Activated CD4-positive, alpha-beta T cell treated with anti-CD3 and anti-CD28 coated beads for 48 hours (primary cell): ENCODE measurements around the gene GPR31.
"Not testable (repeated sequence)": the region's sequence is repeated elsewhere in the genome, so short reads cannot be mapped to it uniquely, and the experiment has no call there.

Experiments
- DNase-seq: peaks from one replicate; pipeline ENCODE4 v3.0.0-alpha.2; 2020

The GPR31 gene, protein sequence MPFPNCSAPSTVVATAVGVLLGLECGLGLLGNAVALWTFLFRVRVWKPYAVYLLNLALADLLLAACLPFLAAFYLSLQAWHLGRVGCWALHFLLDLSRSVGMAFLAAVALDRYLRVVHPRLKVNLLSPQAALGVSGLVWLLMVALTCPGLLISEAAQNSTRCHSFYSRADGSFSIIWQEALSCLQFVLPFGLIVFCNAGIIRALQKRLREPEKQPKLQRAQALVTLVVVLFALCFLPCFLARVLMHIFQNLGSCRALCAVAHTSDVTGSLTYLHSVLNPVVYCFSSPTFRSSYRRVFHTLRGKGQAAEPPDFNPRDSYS

DNA sequence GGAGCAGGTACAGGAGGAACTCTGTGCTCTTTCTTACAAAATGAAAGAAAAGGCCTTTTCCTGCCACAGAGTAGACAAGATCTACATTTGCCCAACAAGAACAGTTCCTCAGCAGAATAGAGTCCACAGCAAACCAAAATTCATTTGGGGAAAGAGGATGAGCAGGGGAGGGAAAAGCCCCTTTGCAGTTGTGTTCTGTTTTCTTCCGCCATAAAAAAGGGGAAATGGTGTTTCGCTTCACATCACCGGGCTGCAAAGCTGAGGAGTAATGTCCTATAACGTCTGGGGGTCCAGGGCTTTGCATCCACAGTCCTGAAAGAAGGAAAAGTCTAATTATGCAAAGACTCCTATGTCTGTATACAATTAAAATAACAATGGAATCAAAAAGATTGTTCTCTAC lies at the start of gene GPR31:
Gene GPR31 (minus strand): TSS at position 118 of the 400 bp plus-strand sequence. CDS start 149 bp downstream, outside the sequence.
- no peak for DNase-seq

DNA sequence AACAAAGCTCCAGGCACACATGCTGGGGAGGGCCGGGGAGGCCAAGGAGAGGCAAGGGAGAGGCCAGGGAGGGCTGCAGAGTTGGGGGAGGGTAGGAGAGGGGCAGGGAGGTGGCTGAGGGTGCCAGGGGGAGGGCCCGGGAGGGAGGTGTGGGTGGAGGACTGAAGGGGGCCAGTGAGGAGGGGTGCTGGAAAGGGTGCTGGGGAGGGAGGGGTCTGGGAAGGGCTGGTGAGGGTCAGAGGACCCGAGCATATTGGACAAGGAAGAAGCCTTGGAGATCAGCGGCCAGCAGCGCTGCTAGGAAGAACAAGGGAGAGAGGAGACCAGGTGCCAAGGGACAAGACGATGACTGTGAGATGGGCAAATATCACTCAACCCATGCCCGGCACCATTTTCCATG lies 49.7 kb upstream of the GPR31 start:
- DNase-seq = no peak

DNA sequence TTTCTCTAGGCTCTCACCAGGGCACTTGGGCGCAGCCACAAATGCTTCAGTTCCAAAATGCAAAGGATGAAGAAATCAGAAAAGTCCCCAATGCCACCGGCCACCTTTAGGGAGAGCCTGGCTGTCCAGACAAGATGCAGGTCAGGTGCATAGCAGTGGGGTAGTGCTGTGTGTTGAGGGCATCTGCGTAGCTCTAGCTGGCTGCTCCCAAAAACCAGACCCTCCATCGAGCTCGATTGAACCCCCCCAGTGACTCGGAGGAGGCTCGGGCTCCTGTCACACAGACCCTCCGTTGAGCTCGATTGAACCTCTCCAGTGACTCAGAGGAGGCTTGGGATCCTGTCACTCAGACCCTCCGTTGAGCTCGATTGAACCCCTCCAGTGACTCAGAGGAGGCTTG lies 47.5 kb upstream of the GPR31 start:
- DNase-seq = not testable (repeated sequence)

DNA sequence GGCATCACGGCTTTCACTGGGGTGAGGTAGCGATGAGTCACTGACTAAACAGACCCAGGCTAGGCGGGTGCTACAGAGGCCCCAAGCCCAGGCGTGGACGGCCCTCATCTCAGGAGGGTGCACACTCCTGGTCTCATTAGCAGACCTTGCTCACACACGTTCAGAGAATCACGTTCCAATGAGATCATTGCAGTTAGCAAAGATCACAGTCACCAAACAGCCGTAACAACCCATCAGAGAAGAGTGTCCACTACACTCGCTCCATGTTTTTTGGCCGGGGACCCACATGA lies 46.2 kb upstream of the GPR31 start:
- not testable (repeated sequence) for DNase-seq

DNA sequence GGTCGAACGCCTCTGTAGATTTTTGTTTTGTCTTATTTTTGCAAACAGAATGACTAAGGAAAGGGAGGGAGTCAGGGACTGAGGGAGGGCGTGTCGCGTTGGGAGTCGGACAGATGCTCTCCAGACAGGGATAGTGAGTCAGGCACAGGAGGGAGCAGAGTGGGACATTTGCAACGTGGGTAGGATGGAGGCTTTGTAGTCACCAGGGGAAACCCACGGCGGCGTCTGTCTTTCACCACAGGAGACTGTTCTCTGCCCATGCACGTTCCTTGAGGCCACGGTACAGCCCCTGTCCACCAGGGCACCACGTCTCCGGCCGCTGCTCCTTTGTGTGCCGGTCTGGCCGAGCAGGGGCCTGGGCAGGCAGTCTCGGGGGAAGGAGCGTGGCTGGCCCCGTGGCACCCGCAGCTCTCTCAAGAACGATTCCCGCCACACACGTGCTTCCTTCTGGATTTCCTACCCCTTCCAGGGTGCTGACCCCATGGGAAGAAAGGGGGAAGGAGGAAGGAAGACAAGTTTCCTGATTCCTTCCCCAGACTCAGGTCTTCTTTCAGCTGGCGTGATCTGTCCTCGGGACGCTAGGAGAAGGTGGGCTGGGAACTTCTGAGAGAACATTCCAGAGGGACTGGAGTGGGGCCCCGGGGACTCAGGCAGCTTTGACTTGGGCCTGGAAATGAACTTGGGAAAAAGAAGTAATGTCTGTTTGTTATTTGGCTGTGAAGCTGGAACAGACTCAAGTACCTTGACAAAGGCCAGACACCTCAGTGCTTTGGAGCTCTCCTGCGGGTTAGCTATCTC lies 45.7 kb upstream of the GPR31 start:
- not testable (repeated sequence) for DNase-seq

DNA sequence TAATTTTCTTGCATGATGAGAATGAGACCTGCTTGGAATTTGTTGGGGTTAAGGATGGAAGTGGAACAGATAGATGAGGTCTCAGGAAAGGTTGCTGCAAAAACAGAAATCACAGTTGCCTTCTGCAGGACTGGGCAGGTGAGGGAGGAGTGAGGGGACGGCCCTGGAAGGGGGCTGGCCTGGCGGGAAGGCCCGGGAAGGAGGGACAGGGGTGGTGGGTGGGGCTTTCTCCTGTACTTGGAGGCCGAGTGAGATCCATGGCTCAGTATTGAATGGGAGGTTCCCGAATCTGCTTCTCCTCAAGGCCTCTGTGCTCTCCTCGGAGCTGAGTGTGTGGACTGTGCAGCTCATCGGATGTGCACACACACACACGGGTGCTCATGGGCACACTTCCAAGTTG lies 44.8 kb upstream of the GPR31 start:
- DNase-seq = not testable (repeated sequence)

DNA sequence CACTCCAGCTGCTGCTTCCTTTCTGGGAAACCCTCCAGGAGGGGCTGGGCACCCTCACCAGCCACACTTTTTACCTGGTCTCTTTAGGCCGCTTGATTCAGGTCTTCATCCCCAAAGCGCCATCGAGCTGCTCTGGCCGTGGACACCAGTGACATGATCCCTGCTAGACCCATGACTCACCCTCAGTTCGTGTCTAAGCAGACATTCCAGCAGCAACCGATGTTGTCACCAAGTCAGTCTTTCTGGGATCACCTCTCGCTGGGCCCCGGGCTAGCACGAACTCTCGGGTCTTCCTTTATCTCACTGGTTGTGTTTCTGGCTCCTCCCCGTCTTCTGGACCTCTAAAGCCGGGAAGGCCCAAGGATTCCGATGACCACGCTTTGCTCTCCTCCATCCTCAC lies 43.0 kb upstream of the GPR31 start:
- DNase-seq = no peak

DNA sequence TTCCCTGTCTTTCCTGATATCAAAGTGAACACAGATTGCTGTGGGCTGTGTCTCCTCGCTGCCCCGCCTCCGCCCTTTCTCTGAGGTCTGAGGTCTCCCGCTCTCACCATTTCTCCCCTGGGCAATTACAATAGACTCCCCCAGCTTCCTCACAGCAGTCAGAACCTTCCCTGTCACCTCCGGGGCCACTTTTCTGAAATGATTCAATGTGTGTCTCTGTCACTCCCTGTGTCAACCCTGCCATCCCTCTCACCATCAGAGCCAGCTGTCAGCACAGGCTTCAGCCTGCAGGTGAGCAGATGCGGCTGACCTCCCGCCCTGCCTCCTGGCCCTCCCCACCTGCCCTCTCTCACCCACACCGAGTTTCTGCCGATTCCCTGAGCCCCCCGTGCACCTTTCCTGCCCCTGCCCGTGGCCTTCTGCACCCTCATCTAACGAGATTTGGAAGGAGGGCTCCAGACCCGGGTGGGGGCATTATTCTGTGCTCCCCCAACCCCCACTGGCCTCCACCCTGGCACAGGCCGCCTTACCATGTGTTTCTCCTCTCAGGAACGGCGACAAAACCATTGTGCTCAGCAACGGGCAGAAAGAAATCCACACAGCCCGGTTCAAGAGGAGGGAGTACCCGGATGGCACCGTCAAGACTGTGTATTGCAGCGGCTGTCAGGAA lies 38.3 kb upstream of the GPR31 start:
- not testable (repeated sequence) for DNase-seq

DNA sequence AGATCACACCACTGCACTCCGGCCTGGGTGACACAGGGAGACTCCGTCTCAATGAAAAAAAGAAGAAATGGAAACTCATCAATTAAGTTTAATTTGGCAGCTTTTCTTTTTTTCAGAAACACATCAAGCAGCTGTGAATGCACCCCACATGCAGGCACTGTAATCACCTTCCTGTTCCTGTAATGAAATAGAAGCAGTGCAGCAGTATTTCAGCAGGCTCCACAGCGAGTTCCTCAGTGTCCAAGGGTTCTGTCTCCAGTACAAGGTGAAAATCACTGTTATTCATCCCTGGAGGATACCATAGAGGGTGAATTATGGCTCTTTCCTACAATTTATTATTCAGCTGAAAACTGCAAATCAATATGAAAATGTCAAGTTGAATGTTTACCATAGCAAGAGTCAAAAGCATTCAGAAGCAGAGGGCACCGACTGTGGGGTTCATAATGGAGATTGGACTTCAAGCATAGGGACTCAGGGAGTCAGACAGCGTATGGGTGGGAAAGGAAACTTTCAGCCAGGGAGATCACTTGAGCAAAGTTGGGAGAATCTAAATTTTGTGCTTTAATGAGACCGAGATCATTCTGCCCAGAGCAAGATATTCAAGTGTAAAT lies 35.8 kb upstream of the GPR31 start:
- DNase-seq = not testable (repeated sequence)

DNA sequence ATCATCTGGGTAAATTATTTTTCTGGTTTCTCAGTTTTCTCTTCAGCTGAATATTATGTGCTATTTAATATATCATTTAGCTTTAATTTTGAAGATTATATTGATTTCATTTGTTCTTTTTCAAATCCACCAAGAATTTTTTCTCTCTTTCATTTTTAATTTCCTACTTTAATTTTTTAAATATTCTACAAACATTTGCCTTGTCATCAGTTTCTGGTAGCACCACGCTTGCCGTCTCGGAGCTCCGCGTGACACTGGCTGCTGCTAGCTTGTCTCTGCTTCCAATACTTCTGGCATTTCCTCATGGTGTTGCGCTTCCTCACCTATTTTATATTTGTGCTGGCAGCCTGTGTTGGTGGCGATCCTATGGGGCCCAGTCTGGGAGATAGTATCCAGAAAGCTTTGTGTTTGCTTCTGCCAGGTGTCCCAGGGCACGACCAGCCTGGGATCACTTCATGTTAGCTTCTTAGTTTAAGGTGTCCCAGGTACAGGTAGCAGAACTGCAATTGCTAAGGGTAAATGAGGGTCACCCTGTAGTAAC lies 33.3 kb upstream of the GPR31 start:
- not testable (repeated sequence) for DNase-seq

DNA sequence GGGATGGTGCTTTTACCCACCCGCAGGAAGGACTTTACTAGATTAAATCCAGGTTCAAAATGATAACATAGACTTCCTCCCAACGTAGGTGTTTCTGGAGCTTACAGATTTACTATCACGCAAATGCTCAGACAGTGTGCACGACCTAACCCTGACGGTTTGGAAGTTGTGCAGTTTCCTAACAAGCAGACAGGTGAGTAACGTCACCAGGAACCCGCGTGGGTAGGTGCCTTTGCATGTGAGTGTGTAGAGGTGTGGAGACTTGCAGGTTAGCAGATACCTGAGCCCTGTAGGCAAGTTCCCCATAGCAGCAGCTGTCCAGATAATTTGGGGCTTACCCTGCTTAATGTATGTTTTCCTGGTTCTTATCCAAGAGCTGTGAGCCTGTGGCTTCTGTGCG lies 29.5 kb upstream of the GPR31 start:
- DNase-seq = not testable (repeated sequence)

DNA sequence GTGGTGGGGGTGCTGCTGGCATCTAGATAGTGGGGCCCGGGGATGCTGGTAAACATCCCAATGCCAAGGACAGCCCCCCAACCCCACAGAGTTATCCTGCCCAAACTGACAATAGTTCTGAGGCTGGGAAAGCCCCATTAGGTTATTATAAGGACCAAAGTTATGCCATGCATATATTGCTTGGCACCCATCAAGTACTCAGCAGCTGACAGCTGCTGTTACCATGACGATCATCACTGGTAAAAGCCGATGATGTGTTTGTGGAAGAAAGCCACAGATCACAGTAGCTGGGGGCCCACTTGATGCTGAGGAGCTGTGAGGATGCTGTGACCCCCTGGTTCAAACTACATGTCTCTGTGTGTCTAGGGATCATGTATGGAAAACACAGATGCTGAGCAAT lies 27.3 kb upstream of the GPR31 start:
- DNase-seq = not testable (repeated sequence)

DNA sequence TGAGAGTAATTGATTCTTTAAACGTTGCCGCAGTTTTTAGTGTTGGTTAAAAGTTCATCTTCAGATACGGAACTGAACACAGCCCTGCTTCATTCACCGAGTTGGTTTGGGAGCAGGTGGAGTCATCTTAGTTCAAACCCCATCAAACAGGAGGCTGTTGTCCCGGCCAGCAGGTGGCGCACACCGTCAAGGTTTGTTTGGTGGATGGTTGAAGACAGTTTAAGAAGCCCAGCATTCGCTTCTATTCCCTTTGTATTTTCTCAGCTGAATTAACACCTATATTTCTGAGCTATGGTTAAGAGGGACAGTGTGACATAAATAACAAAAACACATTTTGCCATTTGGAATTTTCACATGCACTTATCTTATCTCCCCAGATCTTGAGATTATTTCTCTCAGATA lies 25.1 kb upstream of the GPR31 start:
- not testable (repeated sequence) for DNase-seq

DNA sequence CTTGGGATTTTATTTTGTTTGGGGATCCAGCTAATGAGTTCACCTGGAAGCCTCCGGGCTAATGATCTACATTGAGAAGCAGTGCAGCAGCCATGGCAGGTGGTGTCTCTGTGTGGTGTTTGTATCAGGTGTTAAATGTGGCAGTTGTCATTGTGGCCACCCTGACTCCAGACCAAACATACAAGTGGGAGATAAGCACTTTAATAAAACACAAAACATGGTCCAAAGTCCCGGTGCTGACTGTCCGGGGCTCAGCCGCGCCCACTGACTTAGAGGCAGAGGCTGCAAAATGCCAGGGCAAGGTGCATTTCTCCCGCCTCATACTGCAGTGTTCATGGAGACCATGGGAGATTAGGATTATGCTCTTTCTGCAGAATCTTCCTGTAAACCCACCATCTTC lies 23.6 kb upstream of the GPR31 start:
- DNase-seq = not testable (repeated sequence)

DNA sequence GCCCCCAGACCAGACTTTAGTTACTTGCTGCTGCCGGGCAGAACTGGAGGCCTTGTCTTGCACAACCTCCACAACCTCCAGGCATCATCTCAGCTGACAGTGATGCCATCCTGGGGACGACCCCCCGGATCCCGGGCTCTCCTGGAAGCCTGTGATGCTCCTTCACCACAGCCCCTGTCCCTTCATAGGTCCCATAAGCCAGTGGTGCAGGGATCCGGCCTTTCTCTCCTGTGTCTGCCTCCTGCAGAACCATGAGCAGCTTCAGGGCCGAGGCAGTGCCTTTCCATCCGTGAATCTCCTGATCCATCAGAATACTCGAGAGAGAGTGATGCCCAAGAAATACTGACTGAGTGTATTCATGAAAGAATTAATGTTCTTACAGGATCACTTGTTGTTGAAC lies 22.3 kb upstream of the GPR31 start:
- not testable (repeated sequence) for DNase-seq

DNA sequence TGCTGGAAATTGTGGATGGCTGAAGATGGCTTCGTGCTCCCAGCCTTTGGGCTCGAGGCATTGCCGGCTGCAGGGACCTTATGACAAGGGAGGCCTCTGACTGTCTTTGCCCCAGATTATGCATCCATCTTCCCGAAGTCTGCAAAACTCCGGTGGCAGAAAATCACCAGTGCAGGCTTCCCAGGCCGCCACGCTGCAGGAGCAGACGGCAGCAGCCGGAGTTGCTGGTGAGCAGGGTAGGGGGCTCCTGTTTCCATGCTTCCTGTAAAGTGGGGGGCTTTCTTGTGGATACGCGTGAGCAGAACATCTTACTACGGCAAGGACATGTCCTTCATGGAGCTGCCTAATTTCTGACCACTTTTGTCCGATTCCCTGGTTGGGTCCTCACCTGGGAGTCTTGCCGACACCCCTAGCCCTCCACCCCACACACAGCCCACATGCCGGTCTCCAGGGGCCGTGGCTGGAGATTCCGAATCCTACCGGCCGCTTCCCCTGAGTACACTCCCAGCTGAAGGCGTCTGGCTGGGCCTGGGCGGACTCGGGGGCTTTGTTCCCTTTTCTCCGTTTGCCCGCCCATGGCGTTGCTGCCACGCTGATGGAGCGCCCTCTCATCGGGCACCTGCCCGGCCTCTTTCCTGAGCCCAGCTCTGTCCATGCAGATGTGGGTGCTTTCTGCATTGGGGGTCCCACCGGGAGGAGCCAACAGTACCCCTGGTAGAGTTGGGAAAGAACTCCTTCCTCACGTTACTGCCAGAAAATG lies 21.3 kb upstream of the GPR31 start:
- not testable (repeated sequence) for DNase-seq

DNA sequence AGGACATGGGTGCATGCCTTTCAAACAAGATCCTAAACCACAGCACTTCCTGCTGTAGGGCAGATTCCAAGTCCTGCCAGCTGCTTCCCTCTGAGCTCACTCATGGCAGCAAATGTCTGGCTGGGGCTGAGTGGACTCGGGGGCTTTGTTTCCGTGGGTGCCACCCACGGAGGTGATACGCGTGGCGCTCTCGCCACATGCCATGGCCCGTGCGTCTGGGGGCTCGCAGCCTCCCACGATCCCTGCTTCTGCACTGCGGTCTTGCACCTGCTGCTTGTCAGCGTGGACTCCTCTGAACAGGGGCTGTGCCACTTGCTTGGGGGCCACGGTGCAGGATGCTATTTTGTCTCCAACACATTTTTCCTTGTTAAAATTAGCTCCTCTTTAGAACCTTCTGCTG lies 19.5 kb upstream of the GPR31 start:
- not testable (repeated sequence) for DNase-seq

DNA sequence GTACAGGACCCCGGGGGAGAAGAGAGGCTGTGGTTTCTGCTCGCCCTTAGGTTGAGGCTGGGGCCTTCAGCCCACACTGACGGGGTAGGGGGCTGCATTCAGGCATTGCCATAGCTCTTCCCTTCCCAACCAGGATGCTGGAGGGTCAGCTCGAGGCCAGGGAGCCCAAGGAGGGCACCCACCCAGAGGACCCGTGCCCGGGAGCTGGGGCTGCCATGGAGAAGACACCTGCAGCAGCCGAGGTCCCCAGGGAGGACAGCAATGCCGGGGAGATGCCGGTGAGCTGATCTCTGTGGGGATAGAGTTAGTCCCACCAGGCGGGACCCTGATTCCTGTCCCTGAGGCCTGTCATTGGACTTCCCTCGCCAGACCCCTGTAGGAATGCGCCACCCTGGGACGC lies 14.2 kb upstream of the GPR31 start:
- DNase-seq = not testable (repeated sequence)

DNA sequence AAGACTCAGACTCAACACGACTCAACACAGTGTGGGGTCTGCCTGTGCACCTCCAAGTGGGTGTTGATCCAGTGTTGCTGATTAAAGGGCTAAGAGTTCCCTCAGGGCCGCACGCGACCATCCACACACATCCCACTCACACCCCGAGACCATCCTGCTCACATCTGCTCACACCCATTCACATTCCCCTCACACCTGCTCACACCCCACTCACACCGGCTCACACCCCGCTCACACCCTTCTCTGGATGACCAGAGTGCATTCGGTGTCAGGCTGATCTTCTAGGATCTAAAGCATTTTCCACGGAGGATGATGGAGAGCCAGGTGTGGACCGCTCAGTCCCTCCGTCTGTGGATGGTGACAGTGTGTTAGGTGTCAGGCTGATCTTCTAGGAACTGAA lies 13.5 kb upstream of the GPR31 start:
- not testable (repeated sequence) for DNase-seq

DNA sequence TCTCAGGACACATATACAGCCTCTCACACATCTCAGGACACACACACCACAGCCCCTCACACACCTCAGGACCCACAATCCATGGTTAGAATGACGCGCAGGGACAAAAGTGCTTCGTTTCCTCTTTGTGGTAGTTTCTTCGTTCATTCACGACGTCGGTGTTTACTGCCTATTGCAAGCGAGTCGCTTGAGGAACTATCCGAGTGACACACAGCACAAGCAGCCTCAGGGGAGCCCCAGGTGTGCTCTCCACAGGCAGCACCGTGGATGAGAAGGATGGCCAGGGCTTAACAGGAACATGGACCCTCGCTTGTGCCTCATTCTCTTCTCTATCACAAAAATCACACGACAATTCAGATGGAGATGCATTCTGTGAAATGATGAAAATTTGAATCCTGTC lies 12.1 kb upstream of the GPR31 start:
- not testable (repeated sequence) for DNase-seq

DNA sequence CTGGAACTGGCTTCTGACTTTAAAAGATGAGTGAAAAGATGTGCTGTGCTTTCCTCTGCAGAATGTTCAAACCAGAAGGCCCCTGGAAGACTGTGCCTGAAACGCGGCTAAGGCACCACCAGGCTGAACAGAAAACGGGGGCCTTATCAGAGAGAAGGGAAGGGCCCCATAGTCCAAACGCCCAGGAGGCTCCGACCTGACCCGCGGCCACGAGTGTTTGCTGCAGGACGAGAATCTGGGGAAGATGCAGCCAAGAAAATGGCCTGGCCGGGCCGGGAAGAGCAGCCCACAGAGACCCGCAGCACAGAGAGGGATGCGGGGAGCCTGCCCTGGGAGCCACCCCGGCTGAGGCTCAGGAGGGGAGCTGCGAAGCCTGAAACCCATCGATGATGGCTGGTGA lies 10.5 kb upstream of the GPR31 start:
- DNase-seq = not testable (repeated sequence)

DNA sequence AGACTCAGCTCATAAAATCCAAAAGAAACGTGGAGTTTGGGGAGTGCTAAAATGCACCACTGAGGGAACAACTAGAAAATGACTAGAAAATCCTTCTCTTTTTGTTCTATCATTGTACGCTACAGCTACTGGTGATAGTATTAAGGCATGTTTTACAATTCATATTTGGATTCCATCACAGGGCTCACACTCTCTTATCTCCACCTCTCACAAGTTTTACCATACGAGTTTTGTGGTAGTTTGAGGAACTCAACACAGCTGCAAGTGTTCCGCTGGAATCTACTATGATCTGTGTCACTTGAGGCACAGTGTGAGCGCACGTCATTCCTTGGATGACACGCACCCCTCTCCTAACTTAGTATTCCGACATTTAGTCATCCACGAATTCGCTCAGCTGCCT lies 9.9 kb upstream of the GPR31 start:
- DNase-seq = not testable (repeated sequence)
